Tibial nerve (tissue), 4 donors: ENCODE results near the gene DMAP1. TPM values are rescaled to one million over a fixed set of nuclear protein-coding genes. Genes with fewer than 3 reads are reported as not detected.

ENCODE experiments used
- DNase-seq, 2 donors: peaks; one replicate each; pipeline ENCODE4 v3.0.0-alpha.2; 2019; ENCODE audit warnings: low spot score in 2 of 2
- H3K27ac ChIP-seq, 4 donors: fragments of 200-600 bp; sonication (generic) in 3 of 4; one replicate each; pipeline ENCODE4 v1.5.1; 2017 to 2019; ENCODE audit warnings: mild to moderate bottlenecking in 1 of 4
- H3K27me3 ChIP-seq, 2 donors: fragments of 200-600 bp; sonication (generic) in 1 of 2; one replicate each; pipeline versions ENCODE4 v1.5.1 to v1.6.0; 2017 to 2019
- H3K36me3 ChIP-seq, 3 donors: fragments of 200-600 bp; sonication (generic); one replicate each; pipeline ENCODE4 v1.5.1; 2018 to 2019
- H3K4me1 ChIP-seq, 4 donors: fragments of 200-600 bp; sonication (generic) in 3 of 4; one replicate each; pipeline ENCODE4 v1.5.1; 2017 to 2019
- H3K4me3 ChIP-seq, 4 donors: fragments of 200-600 bp; sonication (generic) in 3 of 4; one replicate each; pipeline ENCODE4 v1.5.1; 2017 to 2019; ENCODE audit warnings: mild to moderate bottlenecking in 1 of 4, moderate library complexity in 1 of 4
- H3K9me3 ChIP-seq, 4 donors: fragments of 200-600 bp; sonication (generic) in 3 of 4; one replicate each; pipeline ENCODE4 v1.5.1; 2017 to 2019
- CTCF ChIP-seq, 5 experiments: fragments of 200-600 bp in 3 of 5; fragments of 450-650 bp in 2 of 5; sonication (generic) in 3 of 5; IDR thresholded peaks; one replicate each; pipeline ENCODE4 v1.5.1; 2016 to 2019; ENCODE audit warnings: antibody characterized with exemption in 5 of 5, mild to moderate bottlenecking in 3 of 5, moderate library complexity in 2 of 5
- EP300 ChIP-seq, 2 donors: sonication (generic); formaldehyde crosslinking; IDR thresholded peaks; one replicate each; pipeline ENCODE4 v1.6.1; 2017; ENCODE audit warnings: antibody characterized with exemption in 2 of 2, mild to moderate bottlenecking in 1 of 2
- POLR2A ChIP-seq, 2 donors: fragments of 450-650 bp; IDR thresholded peaks; one replicate each; pipeline ENCODE4 v1.6.1; 2017; ENCODE audit warnings: antibody characterized with exemption in 2 of 2, mild to moderate bottlenecking in 2 of 2, moderate library complexity in 2 of 2
- WGBS, 2 donors: methylation state at CpG; one replicate each; pipeline ENCODE4 v1.1.5; 2018; 5-methylcytosine and 5-hydroxymethylcytosine counted together
- total RNA-seq, 4 donors: library from RNA; depleted of rRNA; stranded (reverse); fragments of >200 nt; gene quantifications; one replicate each; pipeline ENCODE4 v1.1.0, GENCODE V29; 2016

Gene DMAP1
- total RNA-seq, 4 donors from 2014 or later, result 39.8 to 81.2 (median 67.0) TPM

GRCh38 chr1:44243782-44244495, 30.7 kb downstream of the DMAP1 start:
- Histone ChIP-seq H3K27me3 (no peaks in the 10 kb centered on the region), H3K4me3 (no peak overlapping the region), H3K4me1 (peaks cover 0 to 44% (median 25%) of the 10 kb centered on the region in 4 donors), H3K9me3 (no peaks in the 10 kb centered on the region), H3K36me3 (peaks cover 0 to 54% (median 0%) of the 10 kb centered on the region in 3 donors), H3K27ac (peak overlapping the region in 2 of 4 donors; percentile 6 to 90)
- no peak for TF ChIP-seq POLR2A (IDR thresholded peaks at IDR 0.05)
- no peak for TF ChIP-seq EP300 (IDR thresholded peaks at IDR 0.05)
- TF ChIP-seq CTCF (IDR thresholded peaks at IDR 0.05), result no peak
- no peak for DNase-seq
- 92 to 97% methylated on average over 7 of the region's 7 CpGs for WGBS, 2 donors

GRCh38 chr1:44244986-44245385, 31.7 kb downstream of the DMAP1 start:
- Histone ChIP-seq H3K27ac (no peak overlapping the region), H3K9me3 (no peaks in the 10 kb centered on the region), H3K27me3 (no peaks in the 10 kb centered on the region), H3K4me1 (peaks cover 0 to 33% (median 15%) of the 10 kb centered on the region in 4 donors), H3K4me3 (no peak overlapping the region), H3K36me3 (peaks cover 0 to 56% (median 0%) of the 10 kb centered on the region in 3 donors)
- 76 to 77% methylated on average over 9 of the region's 9 CpGs for WGBS, 2 donors
- TF ChIP-seq POLR2A (IDR thresholded peaks at IDR 0.05), result no peak
- no peak for DNase-seq

- peaks cover 0 to 69% (median 0%) of the 10 kb centered on the region in 3 donors for H3K36me3 ChIP-seq
- H3K9me3 ChIP-seq, result no peaks in the 10 kb centered on the region
- WGBS, 2 donors, result 93 to 97% methylated on average over 2 of the region's 2 CpGs
- H3K27me3 ChIP-seq, result no peaks in the 10 kb centered on the region
- H3K4me3 ChIP-seq, result no peak overlapping the region
- H3K4me1 ChIP-seq, result peaks cover 0 to 15% (median 0%) of the 10 kb centered on the region in 4 donors
- no peak overlapping the region for H3K27ac ChIP-seq
- no peak for DNase-seq
- TF ChIP-seq EP300 (IDR thresholded peaks at IDR 0.05) (no peak), POLR2A (IDR thresholded peaks at IDR 0.05) (no peak), CTCF (IDR thresholded peaks at IDR 0.05) (no peak)
Measured at GRCh38 chr1:44246806-44247205, 33.5 kb downstream of the DMAP1 start.

- Histone ChIP-seq H3K27ac (no peak overlapping the region), H3K4me3 (no peak overlapping the region), H3K4me1 (no peaks in the 10 kb centered on the region), H3K36me3 (peaks cover 0 to 70% (median 0%) of the 10 kb centered on the region in 3 donors), H3K9me3 (no peaks in the 10 kb centered on the region), H3K27me3 (no peaks in the 10 kb centered on the region)
- DNase-seq, result no peak
- TF ChIP-seq POLR2A (IDR thresholded peaks at IDR 0.05), result no peak
- TF ChIP-seq CTCF (IDR thresholded peaks at IDR 0.05), result no peak
- TF ChIP-seq EP300 (IDR thresholded peaks at IDR 0.05), result no peak
- WGBS, 2 donors, result 62 to 63% methylated on average over 7 of the region's 7 CpGs
Measured at GRCh38 chr1:44249543-44249942, 36.3 kb downstream of the DMAP1 start.

GRCh38 chr1:44250068-44250781, 37.0 kb downstream of the DMAP1 start:
- Histone ChIP-seq H3K27ac (no peak overlapping the region), H3K27me3 (no peaks in the 10 kb centered on the region), H3K9me3 (no peaks in the 10 kb centered on the region), H3K36me3 (peaks cover 0 to 70% (median 0%) of the 10 kb centered on the region in 3 donors), H3K4me1 (no peaks in the 10 kb centered on the region), H3K4me3 (no peak overlapping the region)
- 88 to 89% methylated on average over 32 to 33 of the region's 33 CpGs for WGBS, 2 donors
- TF ChIP-seq POLR2A (IDR thresholded peaks at IDR 0.05) (no peak), EP300 (IDR thresholded peaks at IDR 0.05) (no peak), CTCF (IDR thresholded peaks at IDR 0.05) (no peak)
- no peak for DNase-seq
